Measurements from ENCODE around the gene GTPBP2.

GRCh38 chr6:43608807-43609206 lies 20.3 kb downstream of the GTPBP2 start:
- no peak for TF ChIP-seq EZH2 (IDR thresholded peaks at IDR 0.05; ENCODE audit: low read depth)
- TF ChIP-seq, protein P1, sequence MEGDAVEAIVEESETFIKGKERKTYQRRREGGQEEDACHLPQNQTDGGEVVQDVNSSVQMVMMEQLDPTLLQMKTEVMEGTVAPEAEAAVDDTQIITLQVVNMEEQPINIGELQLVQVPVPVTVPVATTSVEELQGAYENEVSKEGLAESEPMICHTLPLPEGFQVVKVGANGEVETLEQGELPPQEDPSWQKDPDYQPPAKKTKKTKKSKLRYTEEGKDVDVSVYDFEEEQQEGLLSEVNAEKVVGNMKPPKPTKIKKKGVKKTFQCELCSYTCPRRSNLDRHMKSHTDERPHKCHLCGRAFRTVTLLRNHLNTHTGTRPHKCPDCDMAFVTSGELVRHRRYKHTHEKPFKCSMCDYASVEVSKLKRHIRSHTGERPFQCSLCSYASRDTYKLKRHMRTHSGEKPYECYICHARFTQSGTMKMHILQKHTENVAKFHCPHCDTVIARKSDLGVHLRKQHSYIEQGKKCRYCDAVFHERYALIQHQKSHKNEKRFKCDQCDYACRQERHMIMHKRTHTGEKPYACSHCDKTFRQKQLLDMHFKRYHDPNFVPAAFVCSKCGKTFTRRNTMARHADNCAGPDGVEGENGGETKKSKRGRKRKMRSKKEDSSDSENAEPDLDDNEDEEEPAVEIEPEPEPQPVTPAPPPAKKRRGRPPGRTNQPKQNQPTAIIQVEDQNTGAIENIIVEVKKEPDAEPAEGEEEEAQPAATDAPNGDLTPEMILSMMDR (conservative IDR thresholded peaks at IDR 0.05), result no peak

All from PC-9 (cell line).